GM21576 (cell line): ENCODE measurements around the gene ADGRL1.

Experiments used
- ATAC-seq: cut with Tn5 transposase; IDR thresholded peaks from one replicate; pipeline ENCODE4 v1.9.1; 2021; ENCODE audit warnings: mild to moderate bottlenecking, moderate library complexity; ENCODE audit not compliant: unreplicated experiment

Gene ADGRL1

DNA sequence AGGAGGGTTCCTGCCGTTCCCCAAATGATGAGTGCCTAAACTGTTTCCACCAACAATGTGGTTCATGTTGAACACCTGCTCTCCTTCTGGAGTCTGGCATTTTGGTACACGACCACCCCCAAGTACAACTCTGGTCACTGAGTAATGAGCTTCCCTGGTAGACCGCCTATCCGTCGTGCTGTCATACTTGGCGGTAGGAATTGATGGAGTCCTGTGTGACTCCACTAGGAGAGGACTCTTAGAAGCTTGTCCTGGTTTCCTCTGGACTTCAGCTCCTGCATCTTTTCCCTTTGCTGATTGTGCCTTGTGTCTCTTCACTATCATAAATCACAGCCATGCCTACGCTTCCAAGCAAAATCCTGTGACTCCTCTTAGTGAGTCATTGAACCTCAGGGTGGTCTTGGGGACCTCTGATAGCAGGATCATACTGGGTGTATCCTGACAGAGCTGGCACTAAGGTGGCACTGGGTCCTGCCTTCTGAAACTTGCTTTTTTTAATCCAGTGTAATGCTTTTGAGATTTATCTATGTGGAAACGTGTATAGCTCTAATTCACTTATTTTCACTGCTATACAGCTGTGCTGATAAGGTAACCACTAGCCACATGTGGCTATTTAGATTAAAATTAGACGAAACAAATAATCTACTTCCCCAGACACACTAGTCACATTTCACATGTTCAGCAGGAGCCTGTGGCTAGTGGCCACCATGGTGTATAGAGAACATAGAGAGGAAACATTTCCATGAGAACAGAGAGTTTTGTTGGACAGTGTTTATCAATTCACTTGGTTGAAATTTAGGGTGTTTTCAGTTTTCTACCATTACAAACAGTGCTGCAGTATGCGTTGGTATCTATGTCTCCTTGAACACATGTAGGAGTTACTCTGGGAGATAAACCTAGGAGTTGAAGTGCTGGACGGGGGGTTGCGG, 63.4 kb downstream of the ADGRL1 start:
- no peak for ATAC-seq

DNA sequence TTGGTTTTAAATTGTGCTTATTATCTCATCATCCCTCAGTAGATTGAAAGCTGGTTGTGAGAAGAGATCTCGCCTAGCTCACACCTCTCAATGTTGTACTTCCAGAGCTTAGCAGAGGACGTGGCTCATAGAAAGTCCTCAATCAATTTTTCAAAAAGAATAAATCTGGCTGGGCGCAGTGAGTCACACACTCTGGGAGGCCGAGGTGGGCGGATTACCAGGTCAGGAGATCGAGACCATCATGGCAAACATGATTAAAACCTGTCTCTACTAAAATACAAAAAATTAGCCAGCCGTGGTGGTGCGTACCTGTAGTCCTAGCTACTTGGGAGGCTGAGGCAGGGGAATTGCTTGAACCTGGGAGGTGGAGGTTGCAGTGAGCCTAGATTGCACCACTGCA, 64.9 kb downstream of the ADGRL1 start:
- ATAC-seq = no peak

DNA sequence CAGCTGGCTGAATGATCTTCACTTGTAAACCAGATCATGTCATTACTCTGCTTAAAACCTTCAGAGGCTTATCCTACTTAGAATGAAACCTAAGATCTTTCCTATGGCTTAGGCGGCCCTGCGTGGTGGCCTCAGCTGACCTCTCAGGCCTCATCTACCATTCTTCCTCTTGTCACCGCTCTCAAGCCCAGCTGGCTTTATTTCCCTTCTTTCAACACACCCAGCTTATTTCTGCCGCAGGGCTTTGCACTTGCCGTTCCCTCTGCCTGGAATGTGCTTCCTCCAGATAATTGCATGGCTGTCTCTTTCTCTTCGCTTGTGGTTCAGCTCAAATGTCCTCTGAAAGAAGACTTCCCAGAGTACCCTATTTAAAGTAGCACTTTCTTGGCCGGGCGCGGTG, 66.0 kb downstream of the ADGRL1 start:
- no peak for ATAC-seq

GRCh38 chr19:14138576-14139265, 67.2 kb downstream of the ADGRL1 start:
- ATAC-seq = no peak

- peak; percentile 70 for ATAC-seq
Observed at GRCh38 chr19:14136509-14137281, 69.3 kb downstream of the ADGRL1 start, which contains the start of gene ASF1B. Gene ASF1B, minus strand, starts transcription at chr19:14136589. Its CDS starts 133 bp downstream, at chr19:14136456.

- no peak for ATAC-seq
Observed at GRCh38 chr19:14135985-14136508, 69.9 kb downstream of the ADGRL1 start.

DNA sequence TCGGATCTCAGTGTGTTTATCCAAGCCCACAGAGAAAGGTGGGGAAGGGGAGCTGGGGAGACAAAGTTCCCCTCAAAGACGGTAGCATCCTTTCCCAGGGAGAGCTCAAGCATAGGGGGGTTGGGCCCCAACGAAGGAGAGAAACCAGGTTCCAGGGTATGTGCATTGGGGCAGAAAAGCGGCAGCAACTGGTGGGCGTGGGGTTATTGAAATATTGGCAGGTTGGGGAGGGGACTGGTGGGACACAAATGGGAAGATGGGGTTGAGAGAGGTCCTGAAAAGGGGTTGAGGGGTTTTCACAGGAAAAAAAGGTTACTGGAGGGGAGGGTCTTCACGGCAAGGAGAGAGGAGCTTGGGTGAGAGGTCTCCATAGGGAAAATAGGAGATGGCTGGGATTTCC, 70.6 kb downstream of the ADGRL1 start:
- no peak for ATAC-seq

DNA sequence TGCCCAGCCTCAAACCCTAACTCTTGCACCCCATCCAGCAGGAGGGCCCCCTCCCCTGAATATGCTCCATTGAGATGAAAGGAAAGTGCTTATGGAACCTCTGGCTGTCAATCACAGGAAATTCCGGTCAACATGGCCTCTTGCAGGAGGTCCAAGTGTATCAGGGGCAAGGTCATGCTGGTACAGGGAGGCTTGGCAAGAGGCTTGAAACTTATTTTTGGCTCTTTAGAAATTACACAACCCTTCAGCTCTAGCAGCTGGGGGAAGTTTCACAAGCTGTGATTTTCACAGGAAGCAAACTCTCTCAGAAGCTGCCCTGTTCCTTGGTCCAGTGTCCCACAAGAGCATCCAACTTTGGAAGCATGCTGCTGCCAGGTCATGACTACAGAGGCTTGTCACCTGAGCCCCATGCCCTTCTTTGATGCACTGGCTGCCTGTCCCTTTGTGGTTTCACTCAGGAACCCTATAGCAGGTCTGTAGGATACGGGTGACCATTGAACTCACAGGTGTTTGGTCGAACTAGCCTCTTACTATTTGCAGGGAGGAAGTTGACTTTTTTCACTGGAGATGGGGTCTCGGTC, 78.0 kb downstream of the ADGRL1 start:
- no peak for ATAC-seq

- ATAC-seq = no peak
Observed at GRCh38 chr19:14127176-14127575, 78.8 kb downstream of the ADGRL1 start.

DNA sequence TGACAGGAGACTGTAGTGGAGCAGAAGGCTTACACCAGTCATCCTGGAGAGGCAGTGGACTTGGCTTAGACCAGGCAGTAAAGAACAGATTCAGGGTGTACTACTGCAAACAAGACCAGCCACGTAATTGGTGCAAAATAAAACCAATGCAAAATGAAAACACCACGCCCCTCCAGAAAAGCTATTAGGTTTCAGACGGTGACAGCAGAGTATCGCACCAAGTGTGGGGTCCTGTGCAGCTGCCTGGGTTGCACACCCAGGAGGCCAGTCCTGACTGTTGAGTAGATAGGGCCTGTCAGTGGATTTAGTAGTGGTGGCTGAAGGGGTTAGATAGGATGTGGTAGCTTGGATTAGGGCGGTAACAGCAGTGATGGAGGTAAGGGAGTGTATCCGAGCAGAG, 83.0 kb downstream of the ADGRL1 start:
- ATAC-seq = no peak

GRCh38 chr19:14120497-14120780, 85.5 kb downstream of the ADGRL1 start:
- no peak for ATAC-seq

DNA sequence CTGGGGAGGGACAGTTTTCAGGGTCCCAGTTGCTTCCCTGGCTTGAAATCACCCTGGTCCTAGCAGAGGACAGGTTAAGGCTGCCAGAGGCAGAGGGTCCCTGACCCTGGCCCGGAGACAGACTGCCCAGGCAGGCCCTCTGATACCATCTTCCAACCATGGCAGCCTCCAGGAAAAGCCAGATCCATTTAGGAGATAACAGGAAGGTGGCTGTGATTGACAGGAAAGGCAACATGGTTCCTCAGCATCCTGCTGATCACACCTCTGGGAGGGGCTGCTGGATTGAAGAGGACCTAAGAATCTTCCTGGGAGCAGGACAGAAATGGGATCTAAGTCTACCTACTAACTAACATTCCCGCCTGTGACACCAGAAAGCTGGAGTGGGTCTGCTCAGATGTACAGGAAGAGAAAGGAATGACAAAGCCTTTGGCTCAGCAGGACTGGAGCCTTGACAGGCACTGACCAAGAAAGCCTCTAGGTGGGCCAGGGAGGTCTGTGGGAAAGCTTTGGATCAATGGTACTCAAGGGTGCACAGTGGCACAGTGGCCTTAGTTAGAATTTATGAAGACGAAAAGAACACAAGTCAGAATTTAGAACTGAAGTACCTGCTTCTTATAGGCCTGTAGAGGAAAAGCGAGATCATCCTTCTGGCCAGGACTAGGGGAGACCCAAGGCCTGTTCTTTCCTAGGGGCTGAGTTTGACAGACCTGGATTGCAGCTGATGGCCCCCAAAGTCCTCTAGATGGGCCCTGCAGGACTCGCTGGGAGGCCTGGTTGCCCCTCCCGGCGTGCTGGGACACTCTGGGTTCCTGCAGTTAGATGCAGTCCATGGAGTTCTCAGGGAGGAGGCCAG, 86.1 kb downstream of the ADGRL1 start:
- no peak for ATAC-seq

DNA sequence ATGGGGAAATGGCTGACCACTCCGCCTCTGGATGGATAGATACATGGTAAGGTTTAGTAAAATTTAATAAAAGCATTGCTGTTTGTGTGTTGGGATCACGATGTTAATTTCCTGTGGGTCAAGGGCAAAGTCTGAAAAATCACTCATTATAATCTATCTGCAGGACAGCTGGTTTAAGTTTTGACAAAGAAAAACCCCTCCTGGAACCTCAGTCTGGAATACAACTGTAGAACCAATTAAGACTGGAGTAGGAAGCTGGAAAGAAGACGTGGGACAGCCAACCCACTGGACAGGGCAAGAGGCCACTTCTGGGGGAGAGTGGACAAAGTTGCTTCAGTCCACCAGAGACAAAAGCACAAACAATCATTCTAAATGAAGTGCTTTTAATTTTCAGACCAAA, 86.8 kb downstream of the ADGRL1 start:
- no peak for ATAC-seq

DNA sequence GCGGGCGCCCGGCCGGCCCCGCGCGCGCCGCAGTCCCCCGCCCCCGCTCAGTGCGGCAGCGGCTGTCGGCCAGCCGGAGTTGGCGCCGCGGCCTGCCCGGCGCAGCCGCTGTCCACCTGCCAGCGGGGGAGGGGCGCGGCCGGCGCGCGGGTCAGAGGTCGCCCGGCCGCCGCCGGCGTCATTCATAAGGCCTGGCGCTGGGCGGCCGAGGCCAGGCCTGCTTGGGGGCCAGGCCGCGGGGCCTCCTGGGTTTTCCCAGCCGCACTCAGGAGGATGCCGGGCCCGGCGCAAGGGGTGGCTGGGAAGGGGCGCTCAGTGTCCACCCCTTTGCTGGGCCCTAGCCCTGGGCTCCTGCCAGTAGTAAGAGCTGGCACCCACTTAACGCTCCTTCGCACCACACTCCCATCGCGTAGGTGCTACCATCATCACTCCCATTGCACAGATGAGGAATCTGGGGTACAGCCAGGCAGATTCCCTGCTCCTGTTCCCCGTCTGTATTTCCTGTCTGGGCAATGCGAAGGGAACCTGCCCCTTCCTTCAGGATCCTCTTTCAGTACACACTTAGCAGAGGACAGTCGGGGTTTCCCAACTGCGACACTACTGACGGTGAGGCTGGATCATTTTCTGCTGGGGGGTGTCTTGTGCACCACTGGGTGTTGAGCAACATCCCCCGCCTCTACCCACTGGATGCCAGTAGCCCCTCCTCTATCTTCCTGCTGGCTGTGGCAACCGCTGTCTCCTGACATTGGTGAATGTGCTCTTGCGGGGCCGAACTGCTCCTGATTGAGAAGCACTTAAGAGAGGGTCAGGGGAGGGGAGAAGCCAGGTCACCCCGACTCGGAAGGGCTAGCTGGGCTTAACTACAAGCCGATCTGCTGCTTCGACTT, 87.6 kb downstream of the ADGRL1 start:
- no peak for ATAC-seq

GRCh38 chr19:14117668-14118164, 88.3 kb downstream of the ADGRL1 start, which contains the start of gene PRKACA:
Gene PRKACA, minus strand, starts transcription at chr19:14117762. Its CDS starts 215 bp downstream, at chr19:14117547.
- ATAC-seq = peak; percentile 89

- peak; percentile 5 for ATAC-seq
Observed at GRCh38 chr19:14116918-14117578, 88.9 kb downstream of the ADGRL1 start.

DNA sequence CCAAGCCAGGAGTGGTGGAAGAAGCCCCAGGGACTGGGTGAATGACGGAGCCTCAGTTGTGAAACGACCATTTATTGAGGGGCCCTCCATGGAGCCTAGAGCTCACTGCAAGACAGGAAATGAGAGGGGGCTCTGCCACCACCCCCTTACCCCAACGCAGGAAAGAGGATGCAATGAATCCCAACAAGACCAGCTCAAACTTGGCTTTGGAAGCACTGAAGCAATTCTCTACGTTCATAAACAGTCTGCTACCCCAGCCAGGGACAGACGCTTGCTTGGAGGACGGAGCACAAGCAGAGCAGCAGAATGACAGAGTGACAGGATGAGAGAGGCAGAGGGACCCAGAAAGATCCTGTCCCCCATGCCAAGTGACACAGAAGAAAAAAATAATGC, 89.4 kb downstream of the ADGRL1 start:
- ATAC-seq = no peak

GRCh38 chr19:14115756-14116155, 90.2 kb downstream of the ADGRL1 start:
- ATAC-seq = no peak
